GM19324 (cell line): ENCODE data around the gene ABCB6.

ENCODE experiments used
- ATAC-seq: cut with Tn5 transposase; IDR thresholded peaks from one replicate; pipeline ENCODE4 v1.9.1; 2021; ENCODE audit warnings: mild to moderate bottlenecking, moderate library complexity; ENCODE audit not compliant: unreplicated experiment, low FRiP score

Gene ABCB6

DNA sequence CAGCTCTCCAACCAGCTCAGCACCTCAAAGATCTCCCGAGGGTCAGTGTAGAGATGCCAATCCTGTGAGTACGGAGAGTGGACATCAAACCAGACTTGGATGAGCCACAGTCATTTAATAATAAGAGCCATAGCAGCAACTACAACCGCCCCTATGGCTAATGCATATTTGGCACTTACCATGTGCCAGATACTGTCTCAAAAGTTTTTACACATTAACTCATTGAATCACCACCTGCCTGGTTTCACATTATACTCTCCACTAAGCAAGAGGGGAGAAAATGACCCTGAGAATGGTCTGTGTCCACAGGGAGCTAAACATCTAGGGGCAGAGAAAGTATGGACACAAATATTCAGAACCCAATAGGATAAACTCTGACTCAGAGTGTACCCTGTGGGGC lies 44.6 kb downstream of the ABCB6 start:
- ATAC-seq = no peak

DNA sequence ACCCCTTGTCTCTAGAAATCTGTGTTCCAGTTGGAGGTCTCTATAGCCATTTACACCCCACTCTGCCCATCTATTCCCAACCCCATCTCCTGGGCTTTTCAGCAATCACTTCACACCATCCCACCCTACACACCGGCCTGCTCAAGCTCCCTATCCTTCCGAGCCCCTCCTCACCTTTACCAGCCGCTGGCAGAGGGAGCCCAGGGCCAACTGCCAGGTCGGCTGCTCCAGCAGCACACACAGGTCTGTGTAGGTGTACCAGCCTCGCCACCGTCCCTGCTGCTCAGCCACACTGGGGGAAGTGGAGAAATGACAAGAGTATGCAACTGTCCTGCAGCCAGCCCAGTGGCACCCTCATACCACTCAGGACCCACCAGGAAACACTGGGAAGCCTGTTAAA lies 45.6 kb downstream of the ABCB6 start:
- ATAC-seq = no peak

DNA sequence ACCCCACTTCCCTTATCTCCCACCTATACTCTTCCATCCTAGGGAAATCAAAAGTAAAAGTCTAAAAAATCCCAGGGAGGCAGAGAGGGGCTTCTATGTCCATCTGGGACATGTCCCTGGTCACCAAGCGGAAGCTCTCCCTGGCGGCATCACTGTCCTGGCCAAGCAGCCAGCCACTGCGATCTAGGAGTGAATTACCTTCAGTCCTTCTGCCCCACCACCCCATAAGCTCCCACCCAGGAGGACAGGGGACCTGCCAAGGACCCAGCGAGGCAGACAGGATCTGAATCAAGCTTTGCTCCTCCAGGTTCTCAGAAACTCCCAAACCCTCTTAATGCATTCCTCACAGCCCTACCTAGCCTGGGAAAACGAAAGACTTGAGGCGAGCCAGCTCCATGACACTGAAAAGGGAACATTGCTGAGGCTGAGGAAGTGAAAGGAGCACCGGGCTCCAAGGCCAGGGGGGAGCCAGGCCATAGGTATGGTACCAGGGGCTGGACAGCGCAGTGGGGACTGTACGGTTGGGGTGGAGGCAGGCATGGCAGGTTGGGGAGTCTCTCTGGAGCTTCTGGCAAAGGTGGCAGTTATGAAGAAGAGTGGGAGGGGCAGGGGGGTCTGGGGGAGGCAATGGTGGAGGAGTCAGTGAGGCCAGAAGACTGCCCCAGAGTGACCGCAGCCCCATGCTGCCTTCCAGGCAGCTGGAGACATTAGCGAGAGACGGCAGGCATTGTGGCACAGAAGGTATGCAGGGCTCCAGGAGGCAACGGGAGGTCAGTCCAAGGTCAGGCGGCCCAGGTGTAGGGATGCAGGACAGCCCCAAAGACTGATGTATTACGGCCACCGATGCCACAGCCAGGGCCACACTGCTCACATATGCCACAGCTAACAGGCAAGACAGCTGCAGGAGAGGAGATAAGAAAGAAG lies 46.3 kb downstream of the ABCB6 start:
- no peak for ATAC-seq

DNA sequence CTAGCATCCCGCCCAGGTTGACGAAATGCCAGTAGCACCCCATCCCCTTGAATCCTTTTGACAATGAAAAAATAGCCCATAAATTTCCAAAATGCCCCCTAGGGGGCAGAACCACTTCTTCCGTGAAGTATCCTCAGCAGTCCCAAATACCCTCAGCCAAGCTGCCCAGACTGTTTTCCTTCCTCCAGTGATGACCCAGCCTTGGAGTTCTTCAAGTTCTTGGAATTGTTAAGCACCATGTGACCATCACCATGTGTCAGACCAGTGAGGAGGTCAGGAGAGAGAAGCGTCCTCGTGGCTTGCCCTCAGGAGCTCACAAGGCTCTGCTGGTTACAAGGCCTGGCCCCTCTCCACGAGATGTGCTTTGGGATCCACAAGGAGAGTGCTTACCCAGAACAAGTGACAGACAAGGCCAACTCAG lies 47.5 kb downstream of the ABCB6 start:
- ATAC-seq = no peak

DNA sequence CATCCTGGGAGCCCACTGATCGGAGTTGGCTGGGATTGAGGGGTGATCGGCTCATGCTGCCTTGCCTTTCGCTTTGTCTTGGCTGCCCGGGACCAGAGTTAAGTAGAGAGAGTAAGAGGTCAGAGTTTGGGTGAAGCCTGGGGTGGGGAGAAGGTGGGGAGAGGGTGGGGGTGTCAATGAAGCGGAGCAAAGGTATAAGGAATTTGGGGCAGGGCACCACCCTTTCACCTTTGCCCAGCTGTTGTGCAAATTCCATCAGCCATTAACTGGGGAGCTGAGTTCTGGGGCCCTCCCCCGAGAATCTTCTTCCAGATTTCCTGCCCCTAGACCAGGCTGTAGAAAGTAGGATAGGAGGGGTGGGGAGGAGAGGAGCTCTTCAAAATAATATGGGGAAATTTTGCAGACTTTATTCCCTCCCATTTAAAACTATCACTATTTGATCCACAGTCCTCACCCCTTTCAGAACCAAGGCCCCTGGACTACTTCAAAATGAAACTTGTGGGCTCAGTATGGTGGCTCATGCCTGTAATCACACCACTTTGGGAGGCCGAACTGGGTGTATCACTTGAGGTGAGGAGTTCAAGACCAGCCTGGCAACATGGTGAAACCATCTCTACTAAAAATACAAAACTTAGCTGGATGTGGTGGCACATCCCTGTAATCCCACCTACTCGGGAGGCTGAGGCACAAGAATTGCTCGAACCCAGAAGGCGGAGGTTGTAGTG lies 48.7 kb downstream of the ABCB6 start, which contains the start of gene SLC23A3:
TSS of gene SLC23A3 (minus strand) at position 100 of the 725 bp plus-strand sequence. CDS start at position 55, 45 bp downstream.
- ATAC-seq = no peak

DNA sequence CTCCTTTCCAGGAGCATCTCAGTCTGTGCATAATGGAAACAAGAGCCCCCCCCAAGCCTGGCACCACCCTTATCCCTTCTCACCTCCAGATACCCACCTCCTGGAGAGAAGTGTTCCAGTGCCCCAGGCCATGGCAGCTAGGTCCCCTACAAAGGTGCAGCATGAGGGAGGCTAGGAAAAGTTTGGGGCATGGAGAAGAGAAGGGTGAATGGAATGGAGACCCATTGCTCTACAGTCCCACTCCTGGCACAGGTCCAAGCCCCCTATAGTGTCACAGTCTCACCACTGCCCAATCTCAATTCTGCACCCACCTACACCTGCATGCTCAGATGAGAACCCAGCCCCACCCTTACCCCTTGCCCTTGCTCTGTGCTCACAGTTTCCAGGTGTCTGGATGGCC lies 49.8 kb downstream of the ABCB6 start:
- ATAC-seq = no peak

DNA sequence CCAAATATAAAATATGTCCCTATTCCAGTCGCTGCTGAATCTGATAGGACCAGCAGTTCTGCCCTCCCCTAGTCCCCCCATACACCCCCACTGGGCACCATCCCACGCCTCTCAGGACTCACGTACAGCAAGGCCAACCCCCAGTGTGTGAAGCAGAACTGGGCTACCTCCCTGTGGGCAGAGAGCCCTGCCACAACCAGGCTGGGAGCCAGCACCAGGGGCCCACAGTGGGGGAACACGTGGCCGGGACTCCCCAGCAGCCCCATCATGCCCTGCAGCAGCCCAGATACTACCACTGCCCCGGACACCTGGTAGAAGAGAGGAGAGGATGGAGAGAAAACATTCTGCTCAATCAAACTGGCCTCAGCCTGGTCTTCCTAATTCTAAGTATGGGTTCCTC lies 50.2 kb downstream of the ABCB6 start:
- ATAC-seq = no peak

DNA sequence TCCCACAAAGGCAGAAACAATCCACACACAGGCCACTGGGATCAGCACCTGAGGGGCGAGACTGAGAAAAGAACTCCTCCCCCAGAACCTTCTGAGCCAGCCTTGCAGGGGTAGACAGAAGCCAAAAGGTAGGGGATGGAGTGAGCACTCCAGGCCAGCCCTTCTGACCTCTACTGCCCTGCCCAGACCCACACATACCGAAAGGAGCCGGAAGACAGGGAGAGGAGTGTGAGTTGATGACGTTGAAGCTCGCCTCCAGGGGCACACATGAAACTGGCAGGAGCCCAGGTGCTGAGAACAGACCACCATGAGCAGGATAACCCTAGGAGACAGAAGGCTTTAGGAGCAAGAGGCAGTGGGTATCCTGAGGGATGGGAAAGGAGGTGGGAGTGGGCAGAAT lies 50.8 kb downstream of the ABCB6 start:
- ATAC-seq = no peak

DNA sequence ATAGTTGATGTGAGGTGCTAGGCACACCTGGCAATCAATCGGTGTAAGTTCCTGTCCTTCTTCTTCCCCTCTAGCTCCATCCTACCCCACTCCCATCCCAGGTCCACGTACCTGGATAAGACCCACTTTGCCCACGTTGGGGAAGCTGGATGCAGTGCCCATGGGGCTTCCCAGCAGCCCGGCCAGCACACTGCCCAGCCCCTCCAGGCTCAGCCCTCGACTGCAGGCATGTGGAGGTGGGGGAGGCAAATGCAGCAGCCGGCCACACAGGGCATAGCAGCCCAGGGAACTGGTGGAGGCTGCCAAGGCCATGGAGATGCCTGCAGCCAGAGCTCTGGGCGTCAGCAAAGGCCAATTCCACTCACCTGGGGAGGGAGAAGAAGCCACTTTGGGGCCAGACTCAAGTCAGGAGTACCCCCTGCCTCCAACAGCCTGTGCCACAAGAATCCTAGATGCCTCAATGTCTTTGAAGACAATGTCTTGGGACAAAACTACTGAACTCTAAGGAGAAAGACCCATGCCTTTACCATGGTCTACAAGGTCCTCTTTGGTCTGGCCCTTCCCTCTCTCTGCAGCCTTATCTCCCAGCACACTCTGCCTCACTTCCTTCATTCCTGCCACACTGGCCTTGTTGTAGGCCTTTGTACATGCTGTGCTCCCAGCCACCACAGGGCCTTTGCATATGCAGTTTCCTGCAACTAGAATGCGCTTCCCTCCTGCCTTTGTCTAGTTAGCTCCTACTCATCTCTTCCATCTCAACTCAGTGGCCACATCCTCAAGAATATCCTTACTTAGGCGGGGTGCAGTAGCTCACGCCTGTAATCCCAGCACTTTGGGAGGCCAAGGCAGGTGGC lies 53.5 kb downstream of the ABCB6 start:
- ATAC-seq = no peak

DNA sequence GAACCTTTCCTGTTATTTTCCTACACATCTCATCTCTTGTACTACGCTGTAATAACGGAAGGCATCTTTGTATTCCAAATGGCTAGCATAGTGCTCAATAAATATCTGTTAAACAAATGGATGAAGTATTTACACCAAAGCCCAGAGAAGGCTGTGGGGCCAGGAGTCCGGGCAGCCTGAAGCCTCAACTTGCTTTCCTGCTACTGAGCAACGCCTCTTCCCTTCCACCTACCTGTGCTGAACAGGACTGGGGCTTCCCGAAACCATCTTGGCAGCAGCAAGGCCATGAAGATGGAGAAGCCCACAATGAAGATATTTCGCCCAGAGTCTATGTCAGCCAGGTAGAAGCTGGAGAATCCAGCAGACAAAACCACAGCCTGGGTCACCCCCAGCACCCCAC lies 55.6 kb downstream of the ABCB6 start:
- ATAC-seq = no peak

DNA sequence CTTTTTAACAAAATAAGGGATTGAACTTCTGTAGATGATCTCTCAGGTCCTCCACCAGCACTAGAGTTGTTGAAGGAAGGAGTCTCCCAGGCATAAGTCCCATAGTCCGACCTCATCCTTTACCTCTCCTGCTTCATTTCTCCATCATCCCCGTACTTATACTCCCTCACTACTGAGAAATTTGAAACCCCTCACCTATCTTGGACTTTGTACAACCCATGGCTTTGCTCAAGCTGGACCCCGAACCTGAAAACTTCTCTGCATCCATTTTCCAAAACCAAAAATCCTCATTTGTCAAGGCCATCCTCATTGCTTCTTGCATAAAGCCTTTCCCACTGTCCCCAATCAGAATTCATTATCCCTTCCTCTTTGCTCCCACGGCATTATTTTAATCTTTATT lies 57.7 kb downstream of the ABCB6 start:
- ATAC-seq = no peak

DNA sequence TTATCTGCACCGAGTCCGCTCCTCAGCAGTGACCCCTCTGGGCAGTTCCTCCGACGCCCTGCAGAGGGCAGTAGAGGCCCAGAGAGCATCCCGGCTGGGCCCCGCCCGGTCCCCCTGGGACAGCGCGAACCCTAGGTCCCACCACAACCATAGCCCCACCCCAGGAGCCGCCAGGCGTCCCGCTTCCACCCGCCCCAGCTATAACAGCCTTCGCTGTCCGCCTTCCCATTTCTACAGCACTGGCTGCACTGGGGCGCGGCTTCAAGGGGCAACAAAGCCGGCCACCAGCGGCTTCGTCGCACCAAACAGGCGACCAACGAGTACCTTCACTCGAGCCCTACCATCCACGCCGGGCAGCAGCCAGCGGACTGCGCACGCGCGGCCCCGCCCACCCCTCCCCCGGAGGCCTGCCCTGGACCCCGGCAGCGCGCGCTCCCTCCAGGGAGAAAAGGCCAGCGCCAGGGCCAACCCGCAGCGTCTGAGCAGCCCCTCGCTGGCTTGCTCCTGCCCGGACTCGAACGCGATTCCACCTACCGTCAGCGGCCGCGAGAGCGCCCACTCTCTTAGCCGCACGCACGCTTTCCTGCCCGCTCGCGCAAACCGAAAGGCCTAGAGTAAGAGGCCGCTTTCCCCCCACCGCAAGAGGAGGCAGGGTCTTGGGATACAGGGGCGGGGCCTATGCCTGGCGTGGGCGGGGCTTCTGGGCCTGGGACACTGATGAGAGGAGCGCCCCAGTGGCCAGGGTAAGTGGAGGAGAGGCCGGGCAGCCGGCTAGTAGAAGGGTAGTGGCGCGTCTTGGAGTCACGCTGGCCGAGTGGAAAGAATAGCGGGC lies 58.4 kb downstream of the ABCB6 start, which contains the start of gene NHEJ1:
TSS of gene NHEJ1 (minus strand) at position 630 of the 832 bp plus-strand sequence. CDS start 2,453 bp downstream, outside the sequence.
- ATAC-seq = peak; percentile 91
